ENCODE data around the gene GRK3. TPM values are rescaled to one million over a fixed set of nuclear protein-coding genes. Genes with fewer than 3 reads are reported as not detected.

Gene GRK3
- total and polyA plus RNA-seq, 2 of the 4 experiments (the other 2 are of a cell fraction) = 0.58 to 1.6 TPM

- H3K4me1 ChIP-seq (ENCODE audit: control insufficient read depth, insufficient read depth, low read length) = no peaks in the 10 kb centered on the region
- H2BK15ac ChIP-seq (ENCODE audit: low read depth, low read length) = no peak overlapping the region
- H3K36me3 ChIP-seq (ENCODE audit: control insufficient read depth, insufficient read depth, low read length) = no peaks in the 10 kb centered on the region
- no peak overlapping the region for H2AFZ ChIP-seq (replicated peaks; ENCODE audit: low read length, poor library complexity)
- H2AK5ac ChIP-seq (ENCODE audit: low read depth, low read length) = no peak overlapping the region
- in situ Hi-C loops (cut with MboI; ENCODE audit: low sequenced_read_pairs) = no loop called here
- H2BK5ac ChIP-seq (ENCODE audit: low read depth, low read length, poor library complexity, severe bottlenecking) = no peak overlapping the region
- no peak overlapping the region for H2BK120ac ChIP-seq (ENCODE audit: low read depth, low read length)
- no peak overlapping the region for H2AK9ac ChIP-seq (replicated peaks; ENCODE audit: low read depth, low read length, poor library complexity)
- no peaks in the 10 kb centered on the region for H3K9me1 ChIP-seq (ENCODE audit: insufficient read depth, low read length)
- no peak for TF ChIP-seq RCOR1 (IDR thresholded peaks at IDR 0.05; ENCODE audit: insufficient replicate concordance, low read length)
- no peak for TF ChIP-seq CTCF (conservative IDR thresholded peaks at IDR 0.05; ENCODE audit: low read depth, low read length)
- no peak for TF ChIP-seq RAD21 (IDR thresholded peaks at IDR 0.05; ENCODE audit: low read length)
- TF ChIP-seq MAFK (IDR thresholded peaks at IDR 0.05; ENCODE audit: low read depth, low read length) = no peak
- no peak for TF ChIP-seq USF2 (IDR thresholded peaks at IDR 0.05; ENCODE audit: low read depth, low read length)
- TF ChIP-seq POLR2A (IDR thresholded peaks at IDR 0.05; ENCODE audit: low read depth, low read length) = no peak
- no peak for TF ChIP-seq CHD1 (IDR thresholded peaks at IDR 0.05; ENCODE audit: low read depth, low read length)
- no peak for TF ChIP-seq MAZ (IDR thresholded peaks at IDR 0.05; ENCODE audit: borderline replicate concordance, low read depth, low read length)
- TF ChIP-seq ELK1 (IDR thresholded peaks at IDR 0.05; ENCODE audit: borderline replicate concordance, low read depth, low read length) = no peak
- TF ChIP-seq SMC3 (IDR thresholded peaks at IDR 0.05; ENCODE audit: low read depth, low read length) = no peak
- no peak for TF ChIP-seq RFX5 (IDR thresholded peaks at IDR 0.05; ENCODE audit: low read depth, low read length)
- no peak for TF ChIP-seq MXI1 (IDR thresholded peaks at IDR 0.05; ENCODE audit: borderline replicate concordance, low read depth, low read length)
- no peak for TF ChIP-seq NFE2L2 (IDR thresholded peaks at IDR 0.05; ENCODE audit: low read depth, low read length)
- TF ChIP-seq BHLHE40 (IDR thresholded peaks at IDR 0.05; ENCODE audit: low read depth, low read length) = no peak
- no peak for TF ChIP-seq FOS (IDR thresholded peaks at IDR 0.05; ENCODE audit: low read depth, low read length)
- TF ChIP-seq CEBPB (IDR thresholded peaks at IDR 0.05; ENCODE audit: low read depth, low read length) = no peak
- H3K9me3 ChIP-seq (ENCODE audit: control insufficient read depth, insufficient read depth, low read length) = no peaks in the 10 kb centered on the region
- H4K5ac ChIP-seq (ENCODE audit: low read depth, low read length) = no peak overlapping the region
- H3K9ac ChIP-seq (ENCODE audit: low read depth, low read length) = no peak overlapping the region
- no peak for ATAC-seq (ENCODE audit: low read depth)
- no peak overlapping the region for H3K27ac ChIP-seq (ENCODE audit: insufficient read depth, low read length)
- no peak overlapping the region for H3K4me2 ChIP-seq (ENCODE audit: low read depth, low read length)
- DNase-seq = no peak
- intact Hi-C loops (cut with micrococcal nuclease) = no loop called here
- H3K23ac ChIP-seq (ENCODE audit: low read depth, low read length) = no peak overlapping the region
- H4K20me1 ChIP-seq (ENCODE audit: insufficient read depth, low read length) = no peaks in the 10 kb centered on the region
- ChIA-PET POLR2A (ENCODE audit: unreplicated experiment) (no interaction called here), CTCF (interaction anchor here (0.6 to 0.9 kb wide), 2 partner anchors 10 to 78 kb away, joined by 3 to 4 read pairs; no protein-coding TSS in a partner anchor)
- no peak overlapping the region for H4K91ac ChIP-seq (ENCODE audit: insufficient read depth, low read depth, low read length)
- H3K27me3 ChIP-seq (ENCODE audit: control insufficient read depth, insufficient read depth, low read length) = peaks cover 4% of the 10 kb centered on the region; the same call in 1 of the 2 replicates
- dilution Hi-C loops (cut with HindIII; ENCODE audit: low sequenced_read_pairs, unreplicated experiment) = no loop called here
- WGBS, 2 experiments (ENCODE audit: extremely low coverage in 2 of 2, insufficient read length in 1 of 2) = no CpG with 5 or more reads among the region's 2 CpGs
- H2BK20ac ChIP-seq (ENCODE audit: low read depth, low read length) = no peak overlapping the region
- no peak overlapping the region for H3K56ac ChIP-seq (ENCODE audit: extremely low read depth, insufficient read depth, low read length)
- H3K4me3 ChIP-seq (ENCODE audit: insufficient read depth, low read depth, low read length) = no peak overlapping the region
- H3K79me1 ChIP-seq (ENCODE audit: low read depth in 1 of 2, low read length in 2 of 2) = no peaks in the 10 kb centered on the region
- H3K14ac ChIP-seq (replicated peaks; ENCODE audit: low read depth, low read length) = no peak overlapping the region
- H3K4ac ChIP-seq (ENCODE audit: low read depth, low read length) = no peak overlapping the region
- no peak overlapping the region for H3K18ac ChIP-seq (ENCODE audit: low read depth, low read length)
- no TSS peak for BruUV-seq (replicated peaks)
- H4K8ac ChIP-seq (ENCODE audit: low read depth in 2 of 2, low read length in 2 of 2) = no peak overlapping the region
Measured at GRCh38 chr22:25553131-25553530, 11.3 kb upstream of the GRK3 start.

Data from IMR-90 (cell line).